Adrenal gland (tissue), 12 donors: Measurements from ENCODE around the gene MAPK11. TPM values are rescaled to one million over a fixed set of nuclear protein-coding genes. Genes with fewer than 3 reads are reported as not detected.

Source experiments
- DNase-seq, 7 donors: peaks; one replicate each; pipeline ENCODE4 v3.0.0-alpha.2; 2019 to 2020
- H3K27ac ChIP-seq, 5 donors: fragments of 200-600 bp; sonication (generic) in 4 of 5; 1 replicate in 3 of 5; 2 replicates in 2 of 5; pipeline versions ENCODE4 v1.5.1 to v1.8.0; 2016 to 2020; ENCODE audit warnings: mild to moderate bottlenecking in 1 of 5
- H3K27me3 ChIP-seq: fragments of 200-600 bp; 2 replicates; pipeline ENCODE4 v1.8.0; 2021
- H3K36me3 ChIP-seq, 2 donors: fragments of 200-600 bp; replicated peaks in 1 of 2; 1 replicate in 1 of 2; 2 replicates in 1 of 2; pipeline versions ENCODE4 v1.5.1 to v1.8.0; 2018 to 2022
- H3K4me1 ChIP-seq, 2 donors: fragments of 200-600 bp; replicated peaks in 1 of 2; 1 replicate in 1 of 2; 2 replicates in 1 of 2; pipeline versions ENCODE4 v1.5.1 to v1.8.0; 2018 to 2021
- H3K4me3 ChIP-seq, 4 donors: fragments of 200-600 bp; sonication (generic) in 3 of 4; one replicate each; pipeline ENCODE4 v1.5.1; 2016 to 2018
- H3K9me3 ChIP-seq, 3 donors: fragments of 200-600 bp; sonication (generic) in 1 of 3; replicated peaks in 1 of 3; 1 replicate in 2 of 3; 2 replicates in 1 of 3; pipeline versions ENCODE4 v1.5.1 to v1.8.0; 2016 to 2021
- CTCF ChIP-seq, 6 experiments: fragments of 450-650 bp in 4 of 6; fragments of 200-600 bp in 2 of 6; sonication (generic) in 1 of 6; IDR thresholded peaks; 1 replicate in 5 of 6; 2 replicates in 1 of 6; pipeline versions ENCODE4 v1.5.1 to v1.8.0; 2016 to 2021; ENCODE audit warnings: antibody characterized with exemption in 6 of 6, mild to moderate bottlenecking in 2 of 6, moderate library complexity in 1 of 6
- POLR2A ChIP-seq, 2 donors: fragments of 450-650 bp; IDR thresholded peaks; one replicate each; pipeline ENCODE4 v1.6.1; 2017; ENCODE audit warnings: antibody characterized with exemption in 2 of 2, mild to moderate bottlenecking in 2 of 2, moderate library complexity in 1 of 2
- WGBS, 4 donors: extraction: QIAGEN DNeasy Blood & Tissue Kit in 2 of 4; methylation state at CpG; one replicate each; pipeline versions ENCODE4 v1.1.5 to v1.1.7; 2013 to 2017; 5-methylcytosine and 5-hydroxymethylcytosine counted together
- intact Hi-C, 2 donors: fragments of 100-400 bp; cut with DNase I; formaldehyde crosslinking; loops; one replicate each; pipeline versions ENCODE4 v1.14.1 to v1.15.0; 2022 to 2023
- polyA plus RNA-seq, 3 donors: library from polyadenylated mRNA; stranded (reverse); fragments of 200-250 nt in 2 of 3; fragments of 350-450 nt in 1 of 3; fragmentation: Illumina TruSeq in 1 of 3; extraction: RNeasy Lipid Tissue Mini Kit (QIAGEN cat#74804) in 1 of 3; gene quantifications; one replicate each; pipeline ENCODE4 v1.2.3, GENCODE V29; 2013 to 2014
- total RNA-seq, 9 donors: library from RNA; depleted of rRNA in 4 of 9; stranded (reverse); fragments of >200 nt in 4 of 9; fragments of 120-200 nt in 1 of 9; fragmentation: NEBNext Ultra II Directional in 1 of 9; extraction: Animal tissue kit (Norgen Biotek cat#: 25700) in 1 of 9; gene quantifications; one replicate each; pipeline versions ENCODE4 v1.1.0 to v1.2.4, GENCODE V29; 2013 to 2023
- donor health status: healthy with polysubstance abuse.
- donor health status: Bipolar disorder and iron deficiency.
- donor health status: DM: yes; HTN: yes; CAD: no.
- donor health status: DM: no; HTN: no; CAD: no.
- donor health status: DM: no; HTN: no; CAD: no.
- donor health status: DM: yes; HTN: yes; CAD: no.

The MAPK11 gene
- total and polyA plus RNA-seq, 12 donors: 2.0 to 29.5 (median 6.7) TPM

- 88 to 100% (median 98%) methylated on average over 2 to 8 of the region's 8 CpGs for WGBS, 4 donors
- Histone ChIP-seq H3K9me3 (no peaks in the 10 kb centered on the region), H3K4me1 (no peaks in the 10 kb centered on the region), H3K27ac (no peak overlapping the region), H3K27me3 (no peaks in the 10 kb centered on the region), H3K36me3 (peaks cover 0 to 77% of the 10 kb centered on the region in 2 donors), H3K4me3 (no peak overlapping the region)
- TF ChIP-seq CTCF (IDR thresholded peaks at IDR 0.05) (no peak), POLR2A (IDR thresholded peaks at IDR 0.05) (no peak)
- DNase-seq: no peak
- intact Hi-C loops: no loop called here
Measured at GRCh38 chr22:50222508-50222907, 47.7 kb downstream of the MAPK11 start.

- no peak overlapping the region for H3K27ac ChIP-seq
- no peaks in the 10 kb centered on the region for H3K27me3 ChIP-seq
- intact Hi-C loops: no loop called here
- no peak for DNase-seq
- no peaks in the 10 kb centered on the region for H3K9me3 ChIP-seq
- 81 to 93% (median 90%) methylated on average over 10 to 19 of the region's 19 CpGs for WGBS, 4 donors
- TF ChIP-seq POLR2A (IDR thresholded peaks at IDR 0.05) (no peak), CTCF (IDR thresholded peaks at IDR 0.05) (peak in 2 of 6 experiments; percentile 4 to 9)
- peaks cover 0 to 82% of the 10 kb centered on the region in 2 donors for H3K36me3 ChIP-seq
- no peak overlapping the region for H3K4me3 ChIP-seq
- H3K4me1 ChIP-seq: no peaks in the 10 kb centered on the region
Measured at GRCh38 chr22:50221410-50222300, 48.5 kb downstream of the MAPK11 start.

- TF ChIP-seq POLR2A (IDR thresholded peaks at IDR 0.05): no peak
- TF ChIP-seq CTCF (IDR thresholded peaks at IDR 0.05): no peak
- intact Hi-C loops: no loop called here
- no peak overlapping the region for H3K27ac ChIP-seq
- peaks cover 0 to 86% of the 10 kb centered on the region in 2 donors for H3K36me3 ChIP-seq
- no peaks in the 10 kb centered on the region for H3K4me1 ChIP-seq
- H3K9me3 ChIP-seq: no peaks in the 10 kb centered on the region
- no peaks in the 10 kb centered on the region for H3K27me3 ChIP-seq
- no peak overlapping the region for H3K4me3 ChIP-seq
- no peak for DNase-seq
- WGBS, 4 donors: 91 to 95% (median 95%) methylated on average over 26 to 45 of the region's 45 CpGs
Measured at GRCh38 chr22:50220603-50221409, 49.4 kb downstream of the MAPK11 start.
